ENCODE results near the gene TPRN.

The TPRN gene

DNA sequence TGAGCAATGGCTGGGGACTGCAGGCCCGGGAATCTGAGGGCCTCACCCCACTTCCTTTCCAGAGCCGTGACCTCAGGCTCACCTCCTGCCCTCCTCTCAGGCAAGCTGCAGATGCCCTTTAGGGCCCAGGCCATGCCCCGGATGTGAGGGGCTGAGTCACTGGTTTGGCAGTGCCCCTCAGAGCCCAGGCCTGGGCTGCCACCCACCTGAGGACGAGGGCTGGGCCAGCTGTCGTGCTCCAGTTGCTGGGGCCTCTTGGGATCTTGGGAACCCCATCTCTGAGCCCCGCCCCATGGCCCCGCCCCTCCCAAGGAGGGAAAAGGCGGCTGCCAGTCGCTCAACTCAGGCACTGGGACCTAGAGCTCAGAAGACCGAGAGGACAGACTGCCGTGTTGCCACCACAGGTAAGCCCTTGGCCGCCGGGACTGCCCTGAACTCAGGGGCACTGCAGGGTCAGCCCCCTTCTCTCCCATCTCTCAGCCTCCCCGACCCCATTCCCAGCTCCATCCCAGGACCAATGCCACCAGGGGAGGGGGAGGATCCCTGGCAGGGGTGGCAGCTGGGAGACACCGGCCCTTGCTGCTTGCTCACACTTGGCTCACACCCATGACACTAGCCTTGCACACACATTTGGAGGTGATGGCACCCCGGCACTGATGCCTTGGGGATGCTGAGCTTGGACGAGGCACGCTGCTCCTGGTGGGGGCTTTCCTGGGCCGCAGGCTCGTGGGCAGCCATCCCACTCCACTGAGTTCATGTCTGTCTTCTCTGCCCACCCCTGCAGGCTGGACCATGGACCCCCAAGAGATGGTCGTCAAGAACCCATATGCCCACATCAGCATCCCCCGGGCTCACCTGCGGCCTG, 24.5 kb upstream of the TPRN start, which contains the start of gene CYSRT1:
TSS of gene CYSRT1 (plus strand) at position 345 of the 865 bp plus-strand sequence. CDS start at position 793, 448 bp downstream.
- no peak for DNase-seq

DNA sequence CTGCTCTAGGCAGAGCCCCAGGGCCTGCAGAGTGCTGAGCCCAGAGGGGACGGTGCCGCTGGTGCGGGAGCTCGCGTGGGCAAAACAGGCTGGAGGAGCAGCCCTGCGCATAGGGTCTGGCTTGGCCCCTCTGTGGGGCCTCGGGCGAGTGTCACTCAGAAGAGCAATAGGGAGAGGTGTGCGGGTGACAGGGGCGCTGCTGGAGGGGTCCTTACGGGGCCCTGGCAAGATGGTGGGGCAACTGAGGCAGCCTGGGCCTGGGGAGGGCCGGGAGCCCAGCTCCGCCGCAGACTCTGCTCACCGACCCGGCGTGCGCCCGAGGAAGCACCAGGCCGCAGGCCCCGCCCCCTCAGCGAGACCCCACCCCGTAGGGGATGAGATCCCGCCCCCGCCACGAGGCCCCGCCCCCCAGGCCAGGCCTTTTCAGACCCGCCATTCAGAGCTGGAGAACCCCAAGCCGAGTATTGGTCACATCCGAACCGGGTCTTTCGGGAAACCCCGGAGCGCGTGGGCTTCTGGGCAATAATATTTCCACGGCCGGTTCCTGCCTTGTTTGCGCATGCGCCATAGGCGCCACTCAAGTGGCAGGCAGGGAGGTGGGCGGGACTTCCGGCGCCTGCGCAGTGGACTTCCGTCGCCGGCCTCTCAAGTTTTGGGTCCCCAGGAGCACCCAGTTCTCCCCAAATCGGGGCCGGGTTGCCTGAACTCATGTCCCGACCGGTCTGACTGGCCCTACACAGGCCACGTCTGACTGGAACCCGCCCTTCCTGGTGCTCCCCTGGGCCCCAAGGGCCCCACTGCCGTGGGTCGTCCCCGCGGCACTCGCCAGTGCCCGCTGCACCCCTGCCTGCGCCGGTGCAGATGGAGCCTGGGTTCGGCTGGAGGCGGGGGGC, 22.8 kb upstream of the TPRN start:
- DNase-seq = peak; percentile 100

DNA sequence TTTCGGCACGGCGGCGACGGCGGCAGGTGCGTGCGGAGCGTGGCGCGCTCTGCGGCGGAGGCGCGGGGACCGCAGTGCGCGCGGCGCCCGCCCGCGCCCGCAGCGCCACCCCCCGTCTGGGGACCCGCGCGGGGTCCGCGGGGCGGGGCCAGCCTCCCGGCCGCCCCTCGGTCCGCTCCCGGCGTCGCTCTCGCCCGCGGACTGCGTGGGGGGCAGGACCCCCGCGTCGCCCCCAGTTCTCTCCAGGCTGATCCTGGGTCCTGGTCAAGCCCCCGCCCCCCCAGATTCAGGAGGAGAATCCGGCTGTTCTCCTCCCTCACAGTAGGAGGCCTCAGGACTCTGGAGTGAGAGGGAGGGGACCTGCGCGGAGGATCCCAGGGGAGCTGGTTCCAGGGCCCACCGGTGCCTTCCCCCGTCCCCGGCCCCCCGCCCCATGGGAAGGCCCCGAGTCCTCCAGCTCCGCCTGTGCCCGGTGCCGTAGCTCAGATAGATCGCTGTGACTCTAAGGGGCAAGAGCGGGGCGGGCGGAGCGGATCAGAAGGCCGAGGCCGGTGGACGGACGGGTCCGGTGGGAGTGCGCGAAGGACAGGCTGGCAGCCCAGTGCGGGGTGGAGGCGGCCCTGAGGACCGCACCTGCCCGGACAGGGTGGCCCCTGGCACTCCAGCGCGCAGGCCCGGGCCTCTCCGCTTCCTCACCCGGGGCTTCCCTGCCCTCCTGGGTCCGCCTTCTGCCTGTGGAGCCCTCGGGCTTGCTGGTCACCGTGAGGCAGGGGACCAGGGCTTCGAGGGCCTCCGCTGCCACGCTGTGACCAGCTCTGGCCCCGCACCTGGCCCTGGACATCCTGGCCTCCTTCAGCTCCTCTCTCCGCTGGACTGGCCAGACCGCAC, 21.9 kb upstream of the TPRN start, which contains the start of gene RNF208:
TSS of gene RNF208 (minus strand) at position 51 of the 888 bp plus-strand sequence. CDS start 1,028 bp downstream, outside the sequence.
- DNase-seq = no peak

DNA sequence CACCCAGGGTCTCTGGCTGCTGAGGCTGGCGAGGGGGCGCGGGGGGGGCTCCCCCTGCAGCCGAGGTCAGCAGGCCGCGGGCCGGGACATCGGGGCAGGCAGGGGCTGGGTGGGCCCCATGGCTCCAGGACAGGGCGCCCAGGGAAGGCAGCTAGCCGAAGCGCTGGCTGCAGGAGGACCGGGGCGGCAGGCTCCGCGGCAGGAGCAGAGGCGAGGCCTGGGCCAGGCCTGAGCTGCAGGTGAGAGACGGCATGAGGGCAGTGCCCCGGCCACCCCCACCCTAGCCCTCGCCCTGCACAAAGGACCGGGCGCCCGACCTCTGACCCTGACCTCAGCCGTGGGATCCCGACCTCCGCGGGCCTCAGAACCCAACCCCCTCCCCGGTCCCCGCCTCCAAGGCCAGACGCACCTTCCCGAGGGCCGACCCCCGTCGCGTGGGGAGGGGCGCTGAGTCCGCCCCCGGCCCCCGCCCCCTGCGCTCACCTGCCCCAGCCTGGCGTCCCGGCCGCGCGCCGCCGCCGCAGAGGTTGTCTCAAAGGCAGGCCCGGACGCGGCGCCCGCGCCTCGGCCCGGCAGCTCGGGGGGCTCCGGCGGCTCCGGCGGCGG, 21.1 kb upstream of the TPRN start:
- no peak for DNase-seq

DNA sequence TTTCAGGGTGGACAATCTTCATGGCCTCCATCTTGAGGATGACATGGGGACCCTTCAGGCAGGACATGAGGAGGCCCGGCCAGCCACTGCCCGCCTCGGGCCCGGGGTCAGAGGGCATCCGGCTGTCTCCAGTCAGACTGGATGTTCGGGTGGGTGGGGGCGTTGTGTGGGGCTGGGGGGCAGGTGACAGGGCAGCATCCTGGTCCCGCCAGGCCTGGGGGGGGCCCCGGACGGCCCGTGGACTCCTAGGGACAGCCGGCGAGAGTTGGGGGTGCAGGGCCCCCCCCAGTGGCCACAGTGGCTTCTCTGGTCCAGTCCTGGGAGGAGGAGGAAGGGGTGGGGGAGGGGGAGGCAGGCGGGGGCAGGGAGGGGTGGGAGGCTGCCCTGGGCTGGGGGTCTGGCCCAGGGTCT, 20.6 kb upstream of the TPRN start:
- no peak for DNase-seq

DNA sequence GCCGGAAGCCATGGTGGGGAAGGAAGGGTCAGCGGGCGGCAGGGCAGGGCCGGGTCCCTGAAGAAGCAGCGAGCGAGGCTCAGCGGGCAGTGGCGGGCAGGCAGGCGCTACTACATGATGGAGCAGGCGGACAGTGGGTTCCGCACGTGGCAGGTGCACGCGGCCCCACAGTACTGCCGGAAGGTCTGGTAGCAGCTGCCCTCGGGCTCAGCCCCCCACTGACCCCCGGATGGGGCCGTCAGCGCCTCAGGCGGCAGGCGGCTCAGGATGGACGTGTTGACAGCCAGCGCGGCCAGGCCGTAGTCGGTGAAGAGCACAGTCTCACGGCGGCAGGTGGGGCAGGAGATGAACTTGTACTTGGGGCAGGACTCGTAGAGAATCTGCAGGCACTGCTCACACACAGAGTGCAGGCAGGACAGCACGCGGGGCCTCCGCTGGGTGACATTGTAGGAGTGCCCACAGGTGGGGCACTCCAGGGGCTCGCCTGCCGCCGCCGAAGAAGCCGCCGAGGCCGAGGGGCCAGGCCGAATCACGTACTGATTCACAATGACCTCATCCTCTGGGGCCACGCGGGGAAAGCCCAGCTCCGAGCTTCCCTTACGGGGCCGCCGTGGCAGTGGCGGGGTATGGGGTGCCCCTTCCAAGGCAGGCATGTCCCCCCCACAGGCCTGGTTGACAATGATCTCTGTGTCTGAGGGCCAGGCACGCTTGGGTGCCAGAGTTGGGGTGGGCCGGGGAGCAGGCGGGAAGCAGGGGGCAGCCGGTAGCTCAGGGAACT, 20.0 kb upstream of the TPRN start:
- DNase-seq = no peak

DNA sequence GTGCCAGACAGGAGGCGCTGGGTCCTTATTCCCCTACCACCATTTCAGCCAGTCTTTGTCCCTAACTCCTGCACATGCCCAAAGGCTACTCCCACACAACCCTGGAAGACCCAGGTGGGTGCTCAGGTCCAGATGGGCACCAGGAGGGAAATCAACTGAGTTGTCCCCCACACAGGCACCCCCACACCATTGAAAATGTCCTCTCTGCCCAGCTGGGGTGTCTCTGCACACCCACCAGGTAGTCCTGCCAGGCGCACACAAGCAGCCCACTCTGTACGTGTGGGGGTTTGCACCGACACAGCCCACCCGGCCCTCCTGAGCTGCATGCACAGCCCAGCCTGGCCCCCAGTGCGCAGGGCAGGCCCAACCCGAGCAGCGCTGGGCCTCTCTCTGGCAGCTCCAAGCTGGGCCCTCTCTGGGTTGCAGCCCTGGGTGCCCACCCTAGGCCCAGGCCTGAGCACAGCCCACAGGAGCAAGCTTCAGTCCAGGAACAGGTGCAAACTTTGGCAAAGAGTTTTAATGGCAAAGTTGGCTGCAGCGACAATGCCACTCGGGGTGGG, 19.3 kb upstream of the TPRN start:
- DNase-seq = no peak

DNA sequence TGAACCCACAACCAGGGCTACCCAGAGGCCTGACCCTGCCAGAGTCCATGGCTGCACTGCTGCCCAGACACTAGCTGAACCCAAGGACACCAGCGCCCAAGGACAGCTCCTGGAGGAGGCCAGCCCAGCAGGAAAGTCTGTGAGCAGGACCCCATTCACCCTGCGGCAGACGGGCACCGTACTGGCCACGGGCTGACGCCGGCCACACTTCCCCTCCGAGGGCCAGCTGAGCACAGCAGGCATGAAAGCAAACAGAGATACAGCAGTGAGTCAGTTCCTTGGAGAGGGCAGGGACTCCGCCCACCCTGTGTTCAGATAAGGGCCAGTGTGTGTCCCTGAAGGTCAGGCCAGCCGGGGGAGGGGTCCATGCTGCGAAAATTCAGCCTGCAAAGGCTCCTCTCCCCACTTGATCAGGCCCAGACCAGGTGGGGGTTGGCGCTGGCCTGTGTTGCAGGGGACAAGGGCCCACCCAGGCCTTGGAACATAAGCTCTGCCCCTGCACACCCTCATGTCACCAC, 18.3 kb upstream of the TPRN start:
- DNase-seq = peak; percentile 34

DNA sequence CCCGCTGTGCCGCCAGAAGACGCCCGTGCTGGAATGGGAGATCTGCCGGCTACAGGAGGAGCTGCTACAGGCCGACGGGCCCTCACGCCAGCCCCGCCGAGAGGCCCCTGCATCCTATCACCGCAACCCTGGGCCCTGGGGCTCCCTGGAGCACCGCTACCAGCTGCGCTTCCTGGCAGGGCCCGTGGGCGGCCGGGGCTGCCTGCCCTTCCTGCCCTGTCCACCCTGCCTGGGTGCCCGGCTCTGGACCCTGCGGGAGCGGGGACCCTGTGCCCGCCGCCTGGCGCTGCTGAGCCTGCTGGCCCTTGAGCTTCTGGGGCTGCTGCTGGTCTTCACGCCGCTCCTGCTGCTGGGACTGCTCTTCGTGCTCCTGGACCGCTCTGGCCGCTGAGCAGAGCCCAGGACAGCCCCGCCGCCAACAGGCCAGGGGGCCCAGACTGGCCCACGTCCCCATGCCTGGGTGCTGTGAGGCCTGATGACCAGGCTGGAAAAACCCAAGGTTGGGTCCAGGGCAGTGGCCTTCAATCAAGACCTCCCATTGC, 17.7 kb upstream of the TPRN start:
- no peak for DNase-seq

DNA sequence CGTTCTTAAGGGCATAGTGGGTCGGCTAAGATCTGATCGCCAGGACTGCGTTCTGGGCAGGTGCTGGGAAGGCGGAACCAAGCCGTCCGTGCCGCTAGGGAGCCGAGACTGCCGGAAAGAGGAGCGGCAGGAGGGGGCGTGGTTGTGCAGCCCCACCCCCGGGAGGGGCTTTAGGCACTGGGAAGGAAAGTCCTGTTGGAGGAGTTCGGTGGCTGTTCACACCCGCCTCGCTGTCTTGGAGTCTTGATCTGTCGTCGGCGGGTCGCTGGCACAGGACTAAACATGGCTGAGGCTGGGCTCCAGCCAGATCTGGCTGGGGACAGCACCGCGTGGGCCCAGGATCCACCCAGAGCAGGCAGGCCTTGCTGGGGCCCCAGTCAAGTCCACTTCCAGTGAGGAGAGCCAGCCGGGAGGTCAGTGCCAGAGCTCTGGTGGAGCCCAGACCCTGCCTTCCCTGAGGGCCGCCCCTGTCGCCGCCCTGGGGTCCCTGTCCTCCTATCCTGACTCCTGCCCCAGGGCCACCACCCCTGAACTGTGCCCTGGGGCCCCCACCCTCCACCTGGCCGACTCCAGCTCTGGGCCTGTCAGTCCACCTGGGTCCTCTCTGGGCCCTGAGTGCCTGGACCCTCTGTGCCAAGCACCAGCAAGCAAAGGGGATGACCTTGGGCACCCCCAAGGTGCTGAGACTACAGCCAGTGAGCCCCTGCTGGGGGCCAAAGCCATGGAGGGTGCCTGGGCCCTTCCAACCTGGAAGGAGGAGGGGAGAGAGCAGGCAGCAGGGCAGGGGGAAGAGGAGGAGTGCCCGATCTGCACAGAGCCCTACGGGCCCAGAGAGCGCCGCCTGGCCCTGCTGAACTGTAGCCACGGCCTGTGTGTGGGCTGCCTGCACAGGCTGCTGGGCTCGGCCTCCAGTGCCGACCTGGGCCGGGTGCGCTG, 17.0 kb upstream of the TPRN start:
- no peak for DNase-seq

DNA sequence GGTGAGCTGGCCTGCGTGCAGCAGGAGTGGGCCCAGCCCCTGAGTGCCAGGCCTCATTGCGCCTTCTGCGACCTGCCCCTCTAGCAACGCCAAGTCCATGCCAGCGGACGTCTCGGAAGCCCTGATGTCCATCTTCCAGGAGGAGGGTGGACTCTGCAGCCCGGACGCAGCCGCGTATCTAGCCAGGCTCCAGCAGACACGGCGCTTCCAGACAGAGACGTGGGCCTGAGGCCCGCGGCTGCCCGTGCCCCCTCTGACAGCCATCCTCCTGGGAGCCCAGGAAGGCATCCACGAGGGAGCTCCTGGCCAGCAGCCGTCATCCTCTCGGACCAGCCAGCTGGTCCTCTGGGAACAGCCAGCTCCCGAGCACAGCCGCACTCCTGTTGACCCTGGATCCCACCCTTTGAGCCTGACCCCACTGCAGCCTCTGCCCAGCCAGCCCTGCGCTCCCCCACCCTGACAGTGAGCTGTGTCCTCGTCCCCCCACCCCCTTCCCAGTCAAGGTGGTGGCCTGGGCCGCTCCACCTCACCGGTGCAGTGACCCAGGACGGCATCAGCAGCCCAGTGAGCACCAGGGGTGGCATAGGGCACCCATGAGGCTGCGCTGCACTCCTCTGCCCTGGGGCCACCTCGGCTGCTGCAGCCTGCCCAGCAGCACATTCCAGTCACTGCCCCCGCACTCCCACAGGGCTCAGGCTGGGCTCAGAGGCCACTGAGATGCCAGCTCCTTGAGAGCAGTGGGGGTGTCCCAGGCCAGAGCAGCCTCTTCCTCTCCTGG, 15.8 kb upstream of the TPRN start:
- DNase-seq = no peak

DNA sequence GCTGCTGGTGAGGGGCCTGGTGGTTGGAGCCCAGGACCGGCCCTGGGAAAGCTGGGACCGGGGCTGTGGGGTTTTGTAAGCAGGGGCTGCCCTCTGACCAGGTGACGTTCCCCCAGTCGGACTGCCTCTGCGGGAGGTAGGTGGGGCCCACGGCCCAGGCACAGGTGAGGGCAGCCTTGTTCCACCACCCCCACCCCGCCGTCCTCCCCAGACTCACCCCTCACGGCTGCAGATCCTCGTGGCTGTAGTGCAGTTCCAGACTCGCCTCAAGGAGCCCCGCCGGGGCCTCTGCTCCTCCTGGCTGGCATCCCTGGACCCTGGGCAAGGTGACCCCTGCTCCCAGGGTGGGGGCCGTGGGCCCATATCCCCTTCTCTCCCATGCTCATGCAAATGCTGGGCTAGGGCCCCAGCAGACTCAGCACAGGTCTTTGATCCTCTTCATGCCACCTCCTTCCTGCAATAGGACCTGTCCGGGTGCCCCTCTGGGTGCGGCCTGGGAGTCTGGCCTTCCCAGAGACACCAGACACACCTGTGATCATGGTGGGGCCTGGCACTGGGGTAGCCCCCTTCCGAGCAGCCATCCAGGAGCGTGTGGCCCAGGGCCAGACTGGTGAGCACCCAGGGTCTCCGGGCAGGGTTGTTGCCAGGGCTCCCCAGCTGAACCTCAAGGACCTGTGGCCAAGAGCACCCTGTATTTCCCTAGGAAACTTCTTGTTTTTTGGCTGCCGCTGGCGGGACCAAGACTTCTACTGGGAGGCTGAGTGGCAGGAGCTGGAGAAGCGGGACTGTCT, 14.8 kb upstream of the TPRN start:
- no peak for DNase-seq

DNA sequence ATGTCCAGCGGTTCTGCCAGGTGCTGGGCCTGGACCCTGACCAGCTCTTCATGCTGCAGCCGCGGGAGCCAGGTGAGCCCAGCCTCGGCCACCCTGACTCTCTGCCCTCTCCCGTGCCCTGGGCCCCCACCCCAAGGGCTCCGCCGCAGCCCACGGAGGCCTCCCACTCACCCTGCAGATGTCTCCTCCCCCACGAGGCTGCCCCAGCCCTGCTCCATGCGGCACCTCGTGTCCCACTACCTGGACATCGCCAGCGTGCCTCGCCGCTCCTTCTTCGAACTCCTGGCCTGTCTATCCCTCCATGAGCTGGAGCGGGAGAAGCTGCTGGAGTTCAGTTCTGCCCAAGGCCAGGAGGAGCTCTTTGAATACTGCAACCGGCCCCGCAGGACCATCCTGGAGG, 14.1 kb upstream of the TPRN start:
- DNase-seq = no peak

DNA sequence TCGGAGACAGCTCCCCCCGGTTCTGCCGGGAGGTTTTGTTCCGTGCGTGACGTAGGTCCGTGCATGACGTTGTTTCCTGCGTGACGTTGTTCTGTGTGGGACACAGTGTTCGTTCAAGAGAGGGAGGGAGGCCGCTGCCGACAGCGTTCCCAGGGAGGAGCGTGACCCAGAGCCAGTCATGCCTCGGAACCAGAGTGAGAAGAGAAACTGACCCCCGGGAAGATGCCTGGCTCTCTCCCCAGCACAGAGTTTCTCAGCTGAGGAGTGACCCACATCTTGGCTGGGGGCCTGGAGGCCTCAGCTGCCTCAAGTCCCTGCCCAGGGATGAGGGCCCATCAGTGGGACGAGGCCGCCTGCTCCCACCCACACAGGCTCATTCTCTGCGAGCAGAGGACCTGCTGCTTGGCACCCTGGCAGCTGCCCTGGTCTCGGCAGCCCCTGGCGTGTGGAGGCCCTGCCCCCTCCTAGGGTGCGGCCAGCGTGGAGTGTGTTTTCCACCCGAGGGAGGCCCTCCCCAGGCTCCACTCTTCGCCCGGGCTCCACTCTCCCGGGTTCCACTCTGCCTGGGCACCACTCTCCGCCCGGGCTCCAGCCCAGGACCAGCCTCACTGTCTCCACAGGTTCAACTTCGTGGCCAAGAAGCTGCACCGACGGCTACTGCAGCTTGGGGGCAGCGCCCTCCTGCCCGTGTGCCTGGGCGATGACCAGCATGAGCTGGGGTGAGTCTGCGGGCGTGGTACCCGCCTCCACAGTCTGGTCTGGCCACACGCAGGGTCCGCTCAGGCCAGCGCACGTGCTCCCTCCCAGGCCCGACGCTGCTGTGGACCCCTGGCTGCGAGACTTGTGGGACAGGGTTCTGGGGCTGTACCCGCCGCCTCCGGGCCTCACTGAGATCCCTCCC, 12.9 kb upstream of the TPRN start:
- DNase-seq = no peak

DNA sequence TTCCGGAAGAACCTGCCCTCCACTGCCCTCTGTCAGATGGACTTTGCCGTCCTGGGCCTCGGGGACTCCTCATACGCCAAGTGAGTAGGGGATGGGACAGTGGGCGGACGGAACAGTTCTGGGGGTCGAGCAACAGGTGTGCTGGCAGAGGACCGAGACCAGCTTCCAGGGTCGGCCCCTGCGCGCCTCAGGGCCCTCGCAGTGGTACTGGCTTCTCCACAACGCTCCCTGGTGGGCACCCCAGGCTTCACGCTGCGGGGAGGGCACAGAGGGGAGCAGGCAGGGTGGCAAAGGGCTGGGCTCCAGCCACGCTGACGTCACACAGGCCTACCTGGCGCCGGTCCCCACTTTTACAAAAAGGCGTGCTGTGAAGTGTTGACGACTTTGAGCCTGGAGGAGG, 12.0 kb upstream of the TPRN start:
- no peak for DNase-seq

DNA sequence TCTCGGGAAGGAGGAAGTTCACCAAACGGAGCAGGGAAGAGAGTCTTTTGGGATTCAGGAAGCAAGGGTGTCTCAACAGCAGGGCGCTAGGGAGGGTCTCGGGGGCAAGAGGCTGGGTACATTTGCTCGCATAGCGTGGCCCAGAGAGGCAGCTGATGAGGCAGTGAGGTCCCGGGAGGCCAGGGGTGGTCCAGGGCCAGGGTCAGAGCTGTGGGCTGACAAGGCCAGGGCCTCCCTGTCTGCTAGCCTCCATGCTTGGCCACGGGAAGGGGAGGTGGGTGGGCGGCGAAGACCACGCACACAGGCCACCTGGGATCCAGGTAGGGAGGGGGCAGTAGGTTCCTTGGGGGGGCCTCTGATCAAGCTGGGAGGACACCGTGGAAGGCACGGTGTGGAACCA, 11.0 kb upstream of the TPRN start:
- DNase-seq = no peak

DNA sequence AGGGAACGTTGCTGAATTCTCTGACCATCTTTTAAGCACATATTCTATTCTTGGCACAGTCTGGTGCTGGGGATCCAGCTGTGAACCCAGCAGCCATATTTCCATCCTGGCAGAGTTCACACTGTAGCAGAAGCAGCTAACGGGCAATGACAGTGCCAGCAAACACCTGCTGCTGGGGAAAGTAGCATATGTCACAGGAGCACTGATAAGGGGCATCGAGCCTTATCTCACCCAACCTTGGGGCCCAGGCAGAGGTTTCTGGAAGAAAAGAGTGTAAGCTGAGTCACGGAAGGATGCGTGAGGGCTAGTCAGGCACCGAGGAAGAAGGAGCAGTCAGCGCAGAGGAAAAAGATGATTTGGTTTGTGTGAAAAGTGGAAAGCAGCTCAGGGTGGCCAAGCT, 6.1 kb upstream of the TPRN start:
- no peak for DNase-seq

All from inflammatory macrophage treated with lipopolysaccharide for 4 hours (primary cell).